ENCODE measurements around the gene NEK6.

Gene NEK6

DNA sequence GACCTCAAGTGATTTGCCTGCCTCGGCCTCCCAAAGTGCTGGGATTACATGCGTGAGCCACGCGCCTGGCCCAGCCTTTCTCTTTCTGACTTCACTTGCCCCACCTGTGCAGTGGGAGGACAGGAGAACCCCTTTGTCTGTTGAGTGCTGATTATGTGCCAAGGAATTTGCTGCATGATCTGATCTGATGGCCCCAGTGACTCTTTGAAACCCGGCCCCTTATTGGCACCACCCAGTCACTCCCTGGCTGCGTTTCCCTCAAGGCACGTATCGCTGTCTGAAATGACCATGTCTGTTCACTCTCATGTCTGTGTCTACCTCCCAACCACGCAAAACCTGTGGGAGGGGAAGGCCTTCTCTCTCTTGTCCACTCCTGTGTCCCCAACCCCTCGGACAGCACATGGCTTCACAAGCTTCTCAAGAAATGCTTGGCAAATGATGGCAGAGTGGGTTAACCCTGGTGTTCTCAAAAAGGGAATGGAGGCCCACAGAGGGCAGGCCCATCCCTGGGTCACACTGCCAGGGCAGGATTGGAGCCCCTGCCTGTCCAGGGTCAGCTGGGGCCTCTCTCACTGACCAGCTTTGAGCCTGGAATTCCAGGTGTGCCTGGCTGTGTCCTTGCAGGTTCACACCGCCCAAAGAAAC lies 21.9 kb downstream of the NEK6 start:
- no peak for DNase-seq (ENCODE audit: low spot score)

- no peak for DNase-seq (ENCODE audit: low spot score)
Observed at GRCh38 chr9:124280176-124280691, 22.5 kb downstream of the NEK6 start.

GRCh38 chr9:124281931-124282371 lies 24.2 kb downstream of the NEK6 start:
- DNase-seq (ENCODE audit: low spot score), result no peak

- DNase-seq (ENCODE audit: low spot score), result no peak
Observed at GRCh38 chr9:124282442-124283227, 24.9 kb downstream of the NEK6 start.

DNA sequence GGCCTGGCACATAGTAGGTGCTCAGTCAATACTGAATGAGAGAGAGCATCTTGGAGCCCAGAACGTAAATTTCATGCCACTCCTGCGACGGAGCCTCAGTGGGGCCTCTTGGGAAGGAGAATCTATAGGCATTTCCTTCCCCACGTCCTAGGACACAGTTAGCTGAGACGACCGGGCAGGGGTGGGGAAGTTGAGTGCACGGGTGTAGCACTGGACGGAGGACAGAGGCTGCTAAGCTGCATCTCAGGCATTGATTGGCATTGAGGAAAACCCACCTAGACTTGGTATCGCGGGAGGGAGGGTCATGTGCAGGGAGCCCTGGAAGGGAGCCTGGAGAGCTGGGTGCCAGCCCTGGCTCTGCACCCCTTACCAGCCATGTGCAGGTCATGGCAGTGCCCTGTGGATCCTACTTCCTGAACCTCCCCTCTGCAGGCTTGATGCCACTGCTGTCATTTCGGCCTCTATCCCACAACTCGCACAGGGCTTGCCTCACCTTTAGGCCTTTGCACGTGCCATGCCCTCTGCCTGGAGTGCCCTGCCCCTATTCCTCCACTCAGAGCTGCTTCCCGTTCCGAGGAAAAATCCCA lies 25.6 kb downstream of the NEK6 start:
- DNase-seq (ENCODE audit: low spot score), result no peak

DNA sequence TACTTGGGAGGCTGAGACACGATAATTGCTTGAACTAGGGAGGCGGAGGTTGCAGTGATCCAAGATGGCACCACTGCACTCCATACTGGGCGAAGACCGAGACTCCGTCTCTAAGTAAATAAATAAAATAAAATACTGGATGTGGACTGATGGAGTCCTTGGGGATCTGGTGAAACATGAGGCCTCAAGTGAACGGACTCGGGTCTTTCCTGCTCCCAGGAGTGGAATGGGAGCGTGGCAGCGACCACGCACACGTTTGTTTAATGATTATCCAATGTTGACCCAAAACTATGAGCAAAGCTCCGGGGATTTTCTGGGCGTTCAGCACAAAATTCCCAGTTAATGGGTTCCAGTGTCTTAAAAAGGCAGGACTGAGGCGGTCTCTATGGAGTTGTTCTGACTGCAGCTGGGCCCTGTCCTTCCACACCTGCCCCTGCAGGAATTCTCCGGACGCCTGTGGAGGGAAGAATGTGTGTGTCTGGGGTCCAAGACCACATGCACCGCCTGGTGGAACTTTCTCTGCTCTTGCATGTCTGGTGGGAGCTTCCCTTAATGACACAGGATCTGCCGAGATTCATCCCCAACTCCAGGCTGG lies 26.6 kb downstream of the NEK6 start:
- DNase-seq (ENCODE audit: low spot score), result no peak

- DNase-seq (ENCODE audit: low spot score), result no peak
Observed at GRCh38 chr9:124284940-124285441, 27.2 kb downstream of the NEK6 start.

GRCh38 chr9:124285490-124285889 lies 27.7 kb downstream of the NEK6 start:
- no peak for DNase-seq (ENCODE audit: low spot score)

DNA sequence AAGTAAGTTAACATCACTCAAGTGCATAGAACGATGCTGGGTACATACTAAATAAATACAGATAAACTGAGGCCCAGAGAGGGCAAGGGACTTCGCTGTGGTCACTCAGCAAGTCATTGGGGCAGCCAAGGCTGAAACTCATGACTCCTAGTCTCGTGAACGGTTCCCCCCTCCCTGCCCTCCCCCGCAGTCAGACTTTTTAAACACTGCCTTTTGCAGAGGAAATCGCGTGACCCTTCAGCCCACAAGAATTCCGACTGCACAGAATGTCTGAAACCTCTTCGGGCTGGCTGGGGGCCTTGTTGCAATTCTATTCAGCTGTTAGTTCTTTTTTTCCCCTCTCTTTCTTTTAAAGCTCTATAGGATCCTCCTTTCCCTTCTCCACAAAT lies 28.1 kb downstream of the NEK6 start:
- DNase-seq (ENCODE audit: low spot score), result no peak

DNA sequence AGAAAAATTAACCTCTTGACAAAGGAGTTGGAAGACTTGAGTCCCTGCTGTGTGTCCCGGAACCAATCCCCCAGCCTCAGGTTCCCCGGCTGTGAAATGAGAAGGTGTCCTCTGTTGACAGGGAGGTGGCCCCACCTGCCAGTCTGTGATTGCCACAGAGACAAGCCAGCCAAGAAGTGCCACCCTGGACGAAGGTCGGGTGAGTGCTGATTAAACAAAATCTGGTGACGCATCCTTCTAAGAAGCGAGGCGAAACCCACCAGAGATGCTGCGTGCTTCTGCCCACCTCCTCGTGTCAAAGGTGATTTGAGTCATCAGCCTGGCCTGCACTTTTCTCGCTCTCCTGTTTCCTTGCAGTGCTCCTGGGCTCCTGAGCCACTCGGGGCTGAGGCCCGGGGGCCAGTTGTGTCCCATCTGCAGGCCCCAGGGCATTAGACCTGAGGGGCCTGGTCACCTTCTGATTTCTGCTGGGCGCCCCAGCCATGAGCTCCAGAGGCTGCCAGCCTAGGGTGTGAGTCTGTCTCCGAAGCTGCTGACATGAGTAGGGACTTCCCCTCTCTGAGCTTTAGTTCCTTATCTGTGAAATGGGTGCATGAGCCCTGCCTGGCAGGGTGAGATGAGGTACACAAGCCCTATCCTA lies 28.7 kb downstream of the NEK6 start:
- DNase-seq (ENCODE audit: low spot score), result no peak

- no peak for DNase-seq (ENCODE audit: low spot score)
Observed at GRCh38 chr9:124290053-124290591, 32.4 kb downstream of the NEK6 start.

- no peak for DNase-seq (ENCODE audit: low spot score)
Observed at GRCh38 chr9:124290743-124291554, 33.2 kb downstream of the NEK6 start.

DNA sequence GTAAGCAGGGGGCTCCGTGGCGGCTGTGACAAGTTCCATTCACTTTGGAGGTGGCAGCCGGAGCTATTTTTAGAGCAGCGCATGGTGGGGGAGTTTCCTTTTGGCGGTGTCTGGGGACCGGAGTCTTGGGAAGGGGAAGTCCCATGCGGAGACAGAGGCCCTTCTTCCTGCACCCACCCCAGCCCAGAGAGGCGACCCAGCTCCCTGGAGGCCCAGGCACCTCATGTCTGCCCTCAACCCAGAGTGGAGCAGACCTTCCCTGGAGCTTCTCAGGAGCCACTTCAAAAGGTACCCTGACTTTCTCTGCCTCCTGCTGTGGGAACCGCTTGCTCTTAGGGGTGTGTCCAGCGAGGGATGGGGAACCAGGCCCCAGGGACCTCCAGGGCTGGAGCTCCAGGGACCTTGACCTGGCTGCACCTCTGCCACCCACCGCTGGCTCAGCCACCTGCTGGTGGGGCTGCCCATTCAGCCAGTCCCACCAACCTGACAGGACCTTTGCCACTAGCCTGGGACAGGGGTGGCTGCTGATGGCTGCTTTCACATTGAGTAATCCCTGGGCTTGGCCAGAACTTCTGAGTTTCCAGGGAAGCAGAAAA lies 34.1 kb downstream of the NEK6 start:
- no peak for DNase-seq (ENCODE audit: low spot score)

GRCh38 chr9:124292696-124293593 lies 35.2 kb downstream of the NEK6 start:
- DNase-seq (ENCODE audit: low spot score), result no peak

GRCh38 chr9:124293718-124294506 lies 36.2 kb downstream of the NEK6 start:
- DNase-seq (ENCODE audit: low spot score), result no peak

- no peak for DNase-seq (ENCODE audit: low spot score)
Observed at GRCh38 chr9:124295159-124295794, 37.5 kb downstream of the NEK6 start.

DNA sequence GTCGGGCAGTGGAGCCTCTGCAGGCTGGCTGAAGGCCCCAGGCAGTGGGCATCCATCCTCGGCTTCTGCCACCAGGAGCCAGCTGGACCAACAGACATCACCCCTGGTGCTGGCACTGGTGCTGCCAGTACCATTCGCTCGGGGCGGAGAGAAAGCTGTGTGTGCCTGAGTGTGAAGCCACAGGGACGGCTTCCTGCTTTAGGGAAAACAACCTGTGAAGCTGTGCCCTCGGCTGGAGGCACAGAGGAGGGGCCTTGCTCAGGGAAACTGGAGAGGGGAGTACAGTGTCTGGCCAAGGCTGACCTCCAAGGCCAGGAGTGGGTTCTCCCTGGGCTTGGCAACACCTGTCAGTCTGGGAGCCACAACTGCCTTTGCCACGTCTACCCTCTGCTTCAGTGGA lies 38.3 kb downstream of the NEK6 start:
- no peak for DNase-seq (ENCODE audit: low spot score)
